SK-N-SH (cell line): ENCODE results near the gene TRHDE. TPM values are rescaled to one million over a fixed set of nuclear protein-coding genes. Genes with fewer than 3 reads are reported as not detected.

ENCODE experiments used
- CTCF ChIA-PET: fragments of 300-600, 350-600 bp; formaldehyde crosslinking; extraction: SDS; loops from one replicate; lab custom pipeline; 2021; lab: Yijun Ruan, JAX
- POLR2A ChIA-PET: fragments of 350-600 bp; sonication (Branson Sonifier 250); formaldehyde crosslinking; extraction: SDS; loops from one replicate; lab custom pipeline; 2020; ENCODE audit warnings: antibody characterized with exemption, inconsistent platforms; lab: Yijun Ruan, JAX
- DNase-seq: peaks from one replicate; pipeline ENCODE4 v3.0.0; 2012
- H2AFZ ChIP-seq: fragments of 200-600 bp; sonication (generic); 2 replicates; pipeline ENCODE4 v1.8.1; 2016; ENCODE audit warnings: antibody characterized with exemption, mild to moderate bottlenecking, low read depth
- H3F3A ChIP-seq: fragments of 200-600 bp; sonication (generic); replicated peaks from 2 replicates; pipeline ENCODE3; 2016; ENCODE audit warnings: antibody characterized with exemption, mild to moderate bottlenecking; ENCODE audit not compliant: insufficient read depth
- H3K27ac ChIP-seq, 2 experiments: fragments of 200-500 bp in 1 of 2; fragments of 200-600 bp in 1 of 2; sonication (Bioruptor generic) in 1 of 2; sonication (generic), shearing (Covaris generic) in 1 of 2; 2 replicates each; pipeline versions ENCODE4 v1.5.1 to v1.6.1; 2014 to 2016; ENCODE audit warnings: low read depth in 2 of 2, inconsistent platforms in 1 of 2, low read length in 1 of 2, mild to moderate bottlenecking in 1 of 2, mixed read lengths in 1 of 2
- H3K27me3 ChIP-seq: fragments of 200-600 bp; sonication (generic), shearing (Covaris generic); 2 replicates; pipeline ENCODE4 v1.6.1; 2016; ENCODE audit warnings: mixed run types; ENCODE audit not compliant: insufficient read depth
- H3K36me3 ChIP-seq, 2 experiments: fragments of 200-500 bp in 1 of 2; fragments of 200-600 bp in 1 of 2; sonication (Bioruptor generic) in 1 of 2; sonication (generic) in 1 of 2; replicated peaks in 1 of 2; 2 replicates each; pipeline versions ENCODE3 to v1.5.1; 2014 to 2016; ENCODE audit warnings: low read length in 1 of 2, mild to moderate bottlenecking in 1 of 2; ENCODE audit not compliant: insufficient read depth in 2 of 2, control insufficient read depth in 1 of 2
- H3K4me1 ChIP-seq, 2 experiments: fragments of 200-500 bp in 1 of 2; fragments of 200-600 bp in 1 of 2; sonication (Bioruptor generic) in 1 of 2; sonication (generic), shearing (Covaris generic) in 1 of 2; 2 replicates each; pipeline versions ENCODE4 v1.5.1 to v1.6.1; 2014 to 2016; ENCODE audit warnings: low read depth in 1 of 2, low read length in 1 of 2, mixed run types in 1 of 2; ENCODE audit not compliant: insufficient read depth in 2 of 2, control insufficient read depth in 1 of 2
- H3K4me2 ChIP-seq: fragments of 200-600 bp; sonication (generic), shearing (Covaris generic); 2 replicates; pipeline ENCODE4 v1.6.1; 2017; ENCODE audit warnings: mixed run types
- H3K4me3 ChIP-seq, 2 experiments: fragments of 200-500 bp in 1 of 2; fragments of 200-600 bp in 1 of 2; sonication (Bioruptor generic) in 1 of 2; sonication (generic), shearing (Covaris generic) in 1 of 2; 2 replicates each; pipeline versions ENCODE4 v1.5.1 to v1.8.1; 2014 to 2016; ENCODE audit warnings: low read depth in 2 of 2, inconsistent platforms in 1 of 2, low read length in 1 of 2, mild to moderate bottlenecking in 1 of 2, mixed read lengths in 1 of 2, moderate library complexity in 1 of 2
- H3K79me2 ChIP-seq: fragments of 200-600 bp; sonication (generic); 2 replicates; pipeline ENCODE4 v1.8.1; 2017; ENCODE audit warnings: mild to moderate bottlenecking; ENCODE audit not compliant: insufficient read depth
- H3K9ac ChIP-seq: fragments of 200-600 bp; sonication (generic); 2 replicates; pipeline ENCODE4 v1.6.1; 2017; ENCODE audit warnings: mixed run types
- H3K9me2 ChIP-seq: fragments of 200-600 bp; sonication (generic); 2 replicates; pipeline ENCODE4 v1.6.1; 2017; ENCODE audit warnings: mixed run types
- H3K9me3 ChIP-seq: fragments of 200-600 bp; sonication (generic); 2 replicates; pipeline ENCODE4 v1.6.1; 2017; ENCODE audit warnings: mixed run types, mild to moderate bottlenecking, moderate library complexity
- H4K20me1 ChIP-seq: fragments of 200-600 bp; sonication (generic); 2 replicates; pipeline ENCODE4 v1.6.1; 2017; ENCODE audit warnings: mild to moderate bottlenecking, mixed run types; ENCODE audit not compliant: insufficient read depth
- ELF1 ChIP-seq: IDR thresholded peaks from 2 replicates; pipeline ENCODE4 v1.4.0; 2012
- EZH2phosphoT487 ChIP-seq: fragments of 200-600 bp; sonication (generic); IDR thresholded peaks from 2 replicates; pipeline ENCODE4 v1.6.1; 2017; ENCODE audit warnings: low read depth, mixed run types, mild to moderate bottlenecking, antibody characterized with exemption, moderate library complexity, borderline replicate concordance
- MXI1 ChIP-seq: IDR thresholded peaks from 2 replicates; pipeline ENCODE4 v1.6.1; 2012; ENCODE audit warnings: mild to moderate bottlenecking, low read depth, low read length, improper control_type of control experiment
- NFIC ChIP-seq: IDR thresholded peaks from 2 replicates; pipeline ENCODE4 v1.4.0; 2012; ENCODE audit warnings: borderline replicate concordance
- NRF1 ChIP-seq: IDR thresholded peaks from 2 replicates; pipeline ENCODE4 v1.6.1; 2012; ENCODE audit warnings: low read depth, mild to moderate bottlenecking, low read length
- RAD21 ChIP-seq: IDR thresholded peaks from 2 replicates; pipeline ENCODE4 v1.6.1; 2012; ENCODE audit warnings: mild to moderate bottlenecking, low read length
- SIN3A ChIP-seq: IDR thresholded peaks from 2 replicates; pipeline ENCODE4 v1.6.1; 2012; ENCODE audit warnings: low read depth, mild to moderate bottlenecking, low read length, moderate library complexity, borderline replicate concordance
- TCF12 ChIP-seq: IDR thresholded peaks from 2 replicates; pipeline ENCODE4 v1.4.0; 2012
- YY1 ChIP-seq: IDR thresholded peaks from 2 replicates; pipeline ENCODE4 v1.4.0; 2012; ENCODE audit warnings: low read depth, mild to moderate bottlenecking
- WGBS: methylation state at CpG from one replicate; pipeline ENCODE4 v1.1.6; 2017; ENCODE audit warnings: low lambda C conversion rate; 5-methylcytosine and 5-hydroxymethylcytosine counted together
- polyA plus RNA-seq, 3 experiments: library from polyadenylated mRNA; depleted of rRNA; stranded (reverse); fragments of >200 nt; gene quantifications; 2 replicates each; pipeline ENCODE4 v1.2.3, GENCODE V29; 2012
- TF ChIP-seq, protein P1 (sequence below): IDR thresholded peaks from 2 replicates; pipeline ENCODE4 v1.4.0; 2012; ENCODE audit warnings: low read depth, borderline replicate concordance
- TF ChIP-seq, protein P2 (sequence below): IDR thresholded peaks from 2 replicates; pipeline ENCODE4 v1.4.0; 2012; ENCODE audit warnings: low read depth, borderline replicate concordance
- TF ChIP-seq, protein P3 (sequence below): IDR thresholded peaks from 2 replicates; pipeline ENCODE4 v1.6.1; 2012; ENCODE audit warnings: mild to moderate bottlenecking, low read depth, low read length, moderate library complexity
- TF ChIP-seq, protein P4 (sequence below): IDR thresholded peaks from 2 replicates; pipeline ENCODE4; 2012

TRHDE gene
- polyA plus RNA-seq, 1 of the 3 experiments (the other 2 are of a cell fraction), result 0.46 TPM

DNA sequence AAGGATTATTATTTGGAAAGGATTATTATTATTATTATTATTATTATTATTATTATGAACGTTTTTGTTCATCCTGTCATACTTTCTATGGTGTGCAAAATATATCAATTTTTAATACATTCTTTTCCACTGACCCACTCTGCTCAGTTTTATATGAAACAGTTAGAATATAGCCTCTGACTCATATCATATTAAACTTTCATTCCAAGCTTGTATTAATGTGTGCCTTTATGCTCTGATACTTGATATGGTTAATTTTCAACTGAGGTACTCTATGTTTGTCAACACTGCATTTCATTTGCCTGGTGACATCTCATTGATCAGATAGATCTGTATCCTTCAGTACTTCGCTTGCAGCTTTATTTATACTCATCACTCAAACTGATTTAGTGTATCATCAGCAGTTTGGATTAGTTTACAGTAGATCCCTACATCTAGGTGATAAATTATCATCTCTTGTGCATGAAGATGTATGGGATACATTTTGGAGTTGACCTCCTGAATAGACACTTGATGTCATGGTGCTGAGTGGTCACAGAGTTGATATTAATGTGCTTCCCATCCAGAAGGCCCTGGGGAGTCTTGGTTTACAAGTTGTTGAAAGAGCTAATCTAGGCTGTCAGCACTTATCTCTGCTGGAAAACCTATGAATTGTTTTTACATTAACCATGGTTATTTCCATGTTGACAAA is 271.8 kb downstream of the TRHDE start:
- DNase-seq, result no peak
- H3K27ac ChIP-seq, result no peak overlapping the region
- no peaks in the 10 kb centered on the region for H3K9me3 ChIP-seq
- H3K4me1 ChIP-seq, result no peaks in the 10 kb centered on the region; a peak in 3 of 4 replicates
- no peak overlapping the region for H3K9ac ChIP-seq
- H3F3A ChIP-seq, result peaks cover 5% of the 10 kb centered on the region
- no peaks in the 10 kb centered on the region for H3K36me3 ChIP-seq
- no peaks in the 10 kb centered on the region for H3K79me2 ChIP-seq
- 13% methylated on average over 2 of the region's 2 CpGs for WGBS
- no peaks in the 10 kb centered on the region for H4K20me1 ChIP-seq
- no peak overlapping the region for H3K4me2 ChIP-seq
- H3K9me2 ChIP-seq, result no peaks in the 10 kb centered on the region
- ChIA-PET POLR2A (no interaction called here), CTCF (no interaction called here)
- H3K27me3 ChIP-seq, result no peaks in the 10 kb centered on the region
- H2AFZ ChIP-seq, result no peak overlapping the region
- H3K4me3 ChIP-seq, result no peak overlapping the region
- TF ChIP-seq NRF1 (no peak), ELF1 (no peak), NFIC (no peak), TCF12 (no peak), SIN3A (no peak), EZH2phosphoT487 (no peak), YY1 (no peak), MXI1 (no peak), RAD21 (no peak)
- TF ChIP-seq, protein P1, sequence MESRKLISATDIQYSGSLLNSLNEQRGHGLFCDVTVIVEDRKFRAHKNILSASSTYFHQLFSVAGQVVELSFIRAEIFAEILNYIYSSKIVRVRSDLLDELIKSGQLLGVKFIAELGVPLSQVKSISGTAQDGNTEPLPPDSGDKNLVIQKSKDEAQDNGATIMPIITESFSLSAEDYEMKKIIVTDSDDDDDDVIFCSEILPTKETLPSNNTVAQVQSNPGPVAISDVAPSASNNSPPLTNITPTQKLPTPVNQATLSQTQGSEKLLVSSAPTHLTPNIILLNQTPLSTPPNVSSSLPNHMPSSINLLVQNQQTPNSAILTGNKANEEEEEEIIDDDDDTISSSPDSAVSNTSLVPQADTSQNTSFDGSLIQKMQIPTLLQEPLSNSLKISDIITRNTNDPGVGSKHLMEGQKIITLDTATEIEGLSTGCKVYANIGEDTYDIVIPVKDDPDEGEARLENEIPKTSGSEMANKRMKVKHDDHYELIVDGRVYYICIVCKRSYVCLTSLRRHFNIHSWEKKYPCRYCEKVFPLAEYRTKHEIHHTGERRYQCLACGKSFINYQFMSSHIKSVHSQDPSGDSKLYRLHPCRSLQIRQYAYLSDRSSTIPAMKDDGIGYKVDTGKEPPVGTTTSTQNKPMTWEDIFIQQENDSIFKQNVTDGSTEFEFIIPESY, result no peak
- TF ChIP-seq, protein P2, sequence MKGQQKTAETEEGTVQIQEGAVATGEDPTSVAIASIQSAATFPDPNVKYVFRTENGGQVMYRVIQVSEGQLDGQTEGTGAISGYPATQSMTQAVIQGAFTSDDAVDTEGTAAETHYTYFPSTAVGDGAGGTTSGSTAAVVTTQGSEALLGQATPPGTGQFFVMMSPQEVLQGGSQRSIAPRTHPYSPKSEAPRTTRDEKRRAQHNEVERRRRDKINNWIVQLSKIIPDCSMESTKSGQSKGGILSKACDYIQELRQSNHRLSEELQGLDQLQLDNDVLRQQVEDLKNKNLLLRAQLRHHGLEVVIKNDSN, result no peak
- TF ChIP-seq, protein P3, sequence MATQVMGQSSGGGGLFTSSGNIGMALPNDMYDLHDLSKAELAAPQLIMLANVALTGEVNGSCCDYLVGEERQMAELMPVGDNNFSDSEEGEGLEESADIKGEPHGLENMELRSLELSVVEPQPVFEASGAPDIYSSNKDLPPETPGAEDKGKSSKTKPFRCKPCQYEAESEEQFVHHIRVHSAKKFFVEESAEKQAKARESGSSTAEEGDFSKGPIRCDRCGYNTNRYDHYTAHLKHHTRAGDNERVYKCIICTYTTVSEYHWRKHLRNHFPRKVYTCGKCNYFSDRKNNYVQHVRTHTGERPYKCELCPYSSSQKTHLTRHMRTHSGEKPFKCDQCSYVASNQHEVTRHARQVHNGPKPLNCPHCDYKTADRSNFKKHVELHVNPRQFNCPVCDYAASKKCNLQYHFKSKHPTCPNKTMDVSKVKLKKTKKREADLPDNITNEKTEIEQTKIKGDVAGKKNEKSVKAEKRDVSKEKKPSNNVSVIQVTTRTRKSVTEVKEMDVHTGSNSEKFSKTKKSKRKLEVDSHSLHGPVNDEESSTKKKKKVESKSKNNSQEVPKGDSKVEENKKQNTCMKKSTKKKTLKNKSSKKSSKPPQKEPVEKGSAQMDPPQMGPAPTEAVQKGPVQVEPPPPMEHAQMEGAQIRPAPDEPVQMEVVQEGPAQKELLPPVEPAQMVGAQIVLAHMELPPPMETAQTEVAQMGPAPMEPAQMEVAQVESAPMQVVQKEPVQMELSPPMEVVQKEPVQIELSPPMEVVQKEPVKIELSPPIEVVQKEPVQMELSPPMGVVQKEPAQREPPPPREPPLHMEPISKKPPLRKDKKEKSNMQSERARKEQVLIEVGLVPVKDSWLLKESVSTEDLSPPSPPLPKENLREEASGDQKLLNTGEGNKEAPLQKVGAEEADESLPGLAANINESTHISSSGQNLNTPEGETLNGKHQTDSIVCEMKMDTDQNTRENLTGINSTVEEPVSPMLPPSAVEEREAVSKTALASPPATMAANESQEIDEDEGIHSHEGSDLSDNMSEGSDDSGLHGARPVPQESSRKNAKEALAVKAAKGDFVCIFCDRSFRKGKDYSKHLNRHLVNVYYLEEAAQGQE, result no peak
- TF ChIP-seq, protein P4, sequence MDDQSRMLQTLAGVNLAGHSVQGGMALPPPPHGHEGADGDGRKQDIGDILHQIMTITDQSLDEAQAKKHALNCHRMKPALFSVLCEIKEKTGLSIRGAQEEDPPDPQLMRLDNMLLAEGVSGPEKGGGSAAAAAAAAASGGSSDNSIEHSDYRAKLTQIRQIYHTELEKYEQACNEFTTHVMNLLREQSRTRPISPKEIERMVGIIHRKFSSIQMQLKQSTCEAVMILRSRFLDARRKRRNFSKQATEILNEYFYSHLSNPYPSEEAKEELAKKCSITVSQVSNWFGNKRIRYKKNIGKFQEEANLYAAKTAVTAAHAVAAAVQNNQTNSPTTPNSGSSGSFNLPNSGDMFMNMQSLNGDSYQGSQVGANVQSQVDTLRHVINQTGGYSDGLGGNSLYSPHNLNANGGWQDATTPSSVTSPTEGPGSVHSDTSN, result no peak
